ENCODE results near the gene KRT37.

DNA sequence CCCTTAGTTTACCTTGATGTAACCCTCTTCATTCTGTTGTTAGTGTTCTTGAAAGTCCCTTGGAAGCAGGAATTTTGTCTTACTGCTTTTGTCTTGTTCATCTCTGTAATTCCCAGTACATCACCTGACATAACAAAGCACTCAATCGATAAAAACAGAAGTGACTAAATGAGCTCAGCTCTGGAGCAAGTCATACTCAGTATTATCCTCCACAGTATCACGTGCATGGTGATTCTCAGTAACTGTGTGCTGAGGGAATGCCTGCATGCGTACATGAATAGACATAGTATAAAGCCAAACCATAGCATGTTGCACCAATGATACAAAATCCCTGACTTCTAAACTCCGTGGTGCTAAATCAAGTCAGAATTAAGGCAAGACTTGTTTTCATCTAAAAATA, 9.2 kb upstream of the KRT37 start:
- TF ChIP-seq ZFP3 (CRISPR knock-in tag; IDR thresholded peaks at IDR 0.05) (no peak), SNAI2 (CRISPR knock-in tag; IDR thresholded peaks at IDR 0.05) (no peak), RARB (CRISPR knock-in tag; IDR thresholded peaks at IDR 0.05) (no peak), ZC3H10 (CRISPR knock-in tag; IDR thresholded peaks at IDR 0.05) (no peak)
